Activated CD4-positive, alpha-beta T cell treated with anti-CD3 and anti-CD28 coated beads, Interleukin-2, amount 50 U/mL, for 16 hours (primary cell): ENCODE results near the gene ABCB11.

ENCODE experiments used
- DNase-seq: peaks from one replicate; pipeline ENCODE4 v3.0.0-alpha.2; 2020

ABCB11 gene

GRCh38 chr2:169006665-169007064 is 24.5 kb downstream of the ABCB11 start:
- no peak for DNase-seq

- no peak for DNase-seq
Observed at GRCh38 chr2:169005994-169006393, 25.1 kb downstream of the ABCB11 start.

GRCh38 chr2:169005080-169005598 is 26.0 kb downstream of the ABCB11 start:
- no peak for DNase-seq

- DNase-seq = no peak
Observed at GRCh38 chr2:169002161-169002738, 28.9 kb downstream of the ABCB11 start.

DNA sequence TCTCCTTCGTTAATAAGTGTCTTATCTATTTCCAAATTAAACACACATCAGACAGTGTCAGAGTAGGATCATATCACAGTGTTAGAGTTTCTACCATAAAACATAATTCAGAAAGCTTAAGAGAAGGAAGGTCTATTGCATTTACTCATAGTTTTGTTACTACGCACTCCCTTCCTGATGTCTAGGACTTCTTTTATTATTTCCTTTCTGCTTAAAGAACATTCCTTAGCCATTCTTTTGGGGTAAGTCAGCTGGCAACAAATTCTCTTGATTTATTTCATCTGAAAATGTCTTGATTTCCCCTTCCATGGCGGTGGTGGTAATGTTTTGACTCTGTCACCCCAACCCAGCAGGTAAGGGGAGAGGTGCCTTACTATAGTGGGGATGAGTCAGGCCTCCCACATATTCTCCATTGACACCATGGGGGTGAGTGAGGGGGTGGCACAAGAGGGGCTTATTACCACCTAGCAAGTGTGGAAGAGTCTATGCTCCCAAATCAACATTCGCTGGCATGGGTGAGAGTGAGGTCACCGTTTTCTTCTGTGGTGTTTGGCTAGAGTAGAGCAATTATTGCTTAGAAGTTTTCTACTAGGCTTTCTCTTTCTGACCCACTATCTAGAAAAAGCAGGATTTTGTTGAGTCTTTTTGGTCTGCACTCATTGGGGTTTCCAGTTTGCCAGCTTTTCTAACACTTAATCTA is 29.9 kb downstream of the ABCB11 start:
- no peak for DNase-seq

DNA sequence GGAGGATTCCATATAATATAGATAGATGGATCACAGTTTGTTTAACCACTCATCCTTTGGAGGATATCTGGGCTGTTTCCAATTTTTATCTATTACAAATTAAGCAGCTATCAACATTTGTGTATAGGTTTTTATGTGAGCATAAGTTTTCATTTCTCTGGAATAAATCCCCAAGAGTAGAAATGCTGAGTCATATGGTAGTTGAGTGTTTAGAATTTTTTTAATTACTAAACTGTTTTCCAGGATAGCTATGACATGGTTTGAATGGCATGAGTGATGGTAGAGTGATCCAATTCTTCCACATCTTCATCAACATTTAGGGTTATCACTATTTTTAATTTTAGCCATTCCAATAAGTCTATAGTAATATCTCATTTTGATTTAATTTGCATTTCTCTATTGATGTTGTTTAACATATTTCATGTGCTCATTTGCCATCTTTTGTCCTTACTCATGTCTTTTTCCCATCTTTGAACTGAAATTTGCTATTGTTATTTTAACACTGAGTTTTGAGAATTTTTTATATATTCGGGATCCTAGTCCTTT is 31.4 kb downstream of the ABCB11 start:
- no peak for DNase-seq

DNA sequence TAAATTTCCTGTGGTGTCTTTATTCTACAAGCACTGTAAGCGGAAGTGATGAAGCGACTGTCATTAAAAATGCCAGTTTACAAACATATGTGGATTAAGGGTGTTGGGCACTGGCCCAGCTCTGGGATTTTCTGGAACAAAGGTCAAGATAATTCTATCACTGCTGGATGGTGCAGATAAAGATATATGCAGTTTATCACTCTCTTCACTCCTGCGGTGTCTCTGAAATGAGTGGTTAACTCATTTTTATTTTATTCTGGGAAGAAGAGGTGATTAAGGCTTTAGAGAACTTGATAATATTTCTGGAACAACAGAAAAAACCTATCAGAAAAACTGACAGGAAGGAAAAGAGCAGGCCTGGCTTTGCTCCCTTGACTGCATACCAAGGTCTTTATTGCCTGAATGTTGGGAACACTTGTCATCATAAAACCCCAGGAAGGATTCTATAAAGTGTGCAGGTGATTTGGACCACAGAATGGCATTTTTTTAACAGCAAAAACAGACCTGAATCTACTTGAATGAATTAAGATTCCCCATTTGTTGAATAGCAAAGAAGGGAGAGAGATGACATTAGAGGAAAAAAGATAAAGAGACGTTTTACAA is 32.4 kb downstream of the ABCB11 start:
- no peak for DNase-seq

GRCh38 chr2:168997794-168998193 is 33.3 kb downstream of the ABCB11 start:
- DNase-seq = peak; percentile 12

- no peak for DNase-seq
Observed at GRCh38 chr2:168997118-168997521, 34.0 kb downstream of the ABCB11 start.

GRCh38 chr2:168995744-168996143 is 35.4 kb downstream of the ABCB11 start:
- DNase-seq = no peak

DNA sequence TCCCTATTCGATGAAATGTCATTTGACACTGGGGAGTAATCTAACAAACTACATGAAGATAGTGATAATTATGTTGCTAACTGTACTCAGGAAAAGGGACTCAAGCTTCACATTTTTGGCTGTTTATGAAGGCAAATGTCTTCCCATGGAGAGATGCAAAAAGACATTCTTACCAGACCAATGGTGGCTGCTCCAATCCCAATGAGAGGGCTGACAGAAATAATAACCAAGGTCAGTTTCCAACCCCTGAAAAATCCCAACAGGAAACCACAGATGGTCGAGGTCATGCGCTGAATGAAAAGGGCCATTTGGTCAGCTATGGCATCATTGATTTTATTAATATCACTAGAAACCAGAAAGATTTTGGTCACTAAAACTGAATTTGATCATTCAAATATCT is 37.6 kb downstream of the ABCB11 start:
- DNase-seq = no peak

- DNase-seq = no peak
Observed at GRCh38 chr2:168992591-168993349, 38.4 kb downstream of the ABCB11 start.

- DNase-seq = no peak
Observed at GRCh38 chr2:168992026-168992425, 39.1 kb downstream of the ABCB11 start.

- no peak for DNase-seq
Observed at GRCh38 chr2:168988755-168989154, 42.4 kb downstream of the ABCB11 start.

DNA sequence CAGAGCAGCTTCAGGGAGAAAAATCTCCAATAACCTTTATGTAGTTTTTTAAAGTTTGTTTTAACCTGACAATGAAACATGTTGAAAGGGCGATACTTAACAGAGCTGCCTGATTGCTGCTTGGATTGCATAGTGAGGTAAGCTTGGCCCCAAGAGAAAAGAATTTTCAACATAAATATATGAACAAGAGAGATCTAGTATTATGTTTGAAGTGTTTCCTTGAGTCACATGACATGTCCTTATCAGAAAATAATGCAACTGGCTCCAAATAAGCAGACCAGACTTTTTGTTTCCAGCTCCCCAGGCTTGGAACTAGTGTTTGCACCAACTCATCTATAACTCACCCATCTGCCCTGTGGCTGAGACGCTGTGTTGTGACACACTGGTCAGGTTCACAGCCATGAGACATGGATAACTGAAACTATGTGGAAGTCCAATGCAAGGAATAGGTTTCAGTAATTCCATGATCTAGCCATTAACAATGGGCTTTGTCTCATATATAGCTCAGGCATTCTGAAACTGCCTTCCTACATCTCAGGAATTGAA is 44.7 kb downstream of the ABCB11 start:
- DNase-seq = no peak

- DNase-seq = no peak
Observed at GRCh38 chr2:168981651-168982050, 49.5 kb downstream of the ABCB11 start.

- DNase-seq = no peak
Observed at GRCh38 chr2:168978461-168978861, 52.7 kb downstream of the ABCB11 start.

- DNase-seq = no peak
Observed at GRCh38 chr2:168977608-168978007, 53.5 kb downstream of the ABCB11 start.

GRCh38 chr2:168976034-168976654 is 55.0 kb downstream of the ABCB11 start:
- no peak for DNase-seq

- no peak for DNase-seq
Observed at GRCh38 chr2:168974428-168974827, 56.7 kb downstream of the ABCB11 start.

GRCh38 chr2:168971261-168971660 is 59.9 kb downstream of the ABCB11 start:
- no peak for DNase-seq

DNA sequence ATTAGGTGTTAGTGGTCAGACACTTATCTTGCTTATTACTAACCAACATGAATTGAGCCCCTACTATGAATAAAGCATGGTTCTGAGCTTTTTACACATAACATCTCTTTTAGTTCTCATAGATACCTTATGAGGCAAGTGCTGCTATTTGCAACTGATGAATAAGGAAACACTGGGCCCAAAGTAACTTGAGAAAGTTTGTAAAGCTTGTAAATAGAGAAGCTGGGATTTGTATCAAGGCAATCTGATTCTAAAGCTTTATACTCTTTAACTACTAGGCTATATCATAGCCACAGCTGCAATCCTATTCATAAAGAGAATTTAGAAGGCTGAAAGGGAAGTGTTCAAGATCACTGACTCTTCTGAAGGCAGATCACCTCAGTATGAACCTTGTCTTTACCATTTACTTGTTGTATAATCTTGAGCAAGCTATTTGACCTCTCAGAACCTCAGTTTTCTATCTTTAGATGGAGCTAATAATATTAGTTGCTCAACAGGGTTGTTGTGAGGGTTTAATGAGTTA is 60.4 kb downstream of the ABCB11 start:
- no peak for DNase-seq
